GM19468 (cell line): ENCODE data around the gene KIF1B.
"Not testable (repeated sequence)": the region's sequence is repeated elsewhere in the genome, so short reads cannot be mapped to it uniquely, and the experiment has no call there.

Source experiments
- ATAC-seq: cut with Tn5 transposase; IDR thresholded peaks from one replicate; pipeline ENCODE4 v1.9.1; 2021; ENCODE audit warnings: mild to moderate bottlenecking, moderate library complexity, moderate number of reproducible peaks; ENCODE audit not compliant: unreplicated experiment; ENCODE audit errors: extremely low read depth

KIF1B gene

DNA sequence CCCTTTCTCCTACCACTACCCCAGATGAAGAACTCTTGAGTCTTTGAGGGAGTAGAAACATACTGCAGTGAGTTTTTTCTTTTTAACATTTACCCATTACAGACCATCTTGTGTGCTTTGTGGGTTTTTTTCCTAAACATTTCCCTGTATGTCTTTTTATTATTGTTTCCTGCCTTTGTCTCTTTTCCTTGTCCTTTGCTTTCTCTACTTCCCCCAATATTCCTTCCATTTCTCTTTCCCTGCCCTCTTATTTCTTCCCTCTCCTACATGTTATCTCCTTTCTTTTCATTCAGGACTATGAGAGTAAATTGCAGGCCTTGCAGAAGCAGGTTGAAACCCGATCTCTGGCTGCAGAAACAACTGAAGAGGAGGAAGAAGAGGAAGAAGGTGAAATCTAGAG is 109.4 kb downstream of the KIF1B start:
- no peak for ATAC-seq

DNA sequence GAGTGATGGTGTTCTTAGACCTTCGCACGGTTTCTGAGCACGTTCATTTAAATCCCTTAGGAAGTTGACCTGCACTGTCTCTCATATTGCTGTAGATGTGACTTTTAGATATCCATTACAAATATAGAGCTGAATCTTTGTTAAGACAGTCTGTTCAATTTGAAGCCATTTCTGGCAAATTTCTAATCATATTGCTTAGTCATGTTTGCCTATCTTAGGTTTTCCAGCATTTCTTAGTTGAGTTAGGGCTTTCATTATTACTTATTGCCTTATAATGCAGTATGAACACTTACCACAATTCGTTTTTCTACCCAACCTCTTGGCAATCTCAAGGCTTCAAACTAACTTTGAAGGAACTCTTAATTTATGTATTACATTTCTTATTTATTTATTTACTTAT is 110.0 kb downstream of the KIF1B start:
- ATAC-seq: no peak

DNA sequence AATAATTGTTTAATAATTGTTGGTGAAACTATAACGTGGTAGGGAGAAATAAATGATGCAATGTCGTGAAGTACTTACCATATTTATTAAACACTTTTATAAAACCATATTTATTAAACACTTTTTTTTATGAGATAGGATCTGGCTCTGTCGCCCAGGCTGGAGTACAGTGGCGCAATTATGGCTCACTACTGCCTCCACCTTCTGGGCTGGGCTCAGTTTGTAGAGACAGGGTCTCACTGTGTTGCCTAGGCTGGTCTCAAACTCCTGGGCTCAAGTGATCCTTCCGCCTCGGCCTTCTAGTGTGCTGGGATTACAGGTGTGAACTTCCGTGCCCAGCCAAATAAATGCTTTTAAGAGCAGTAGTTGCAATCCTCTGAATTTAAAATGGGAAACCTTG is 112.5 kb downstream of the KIF1B start:
- no peak for ATAC-seq

DNA sequence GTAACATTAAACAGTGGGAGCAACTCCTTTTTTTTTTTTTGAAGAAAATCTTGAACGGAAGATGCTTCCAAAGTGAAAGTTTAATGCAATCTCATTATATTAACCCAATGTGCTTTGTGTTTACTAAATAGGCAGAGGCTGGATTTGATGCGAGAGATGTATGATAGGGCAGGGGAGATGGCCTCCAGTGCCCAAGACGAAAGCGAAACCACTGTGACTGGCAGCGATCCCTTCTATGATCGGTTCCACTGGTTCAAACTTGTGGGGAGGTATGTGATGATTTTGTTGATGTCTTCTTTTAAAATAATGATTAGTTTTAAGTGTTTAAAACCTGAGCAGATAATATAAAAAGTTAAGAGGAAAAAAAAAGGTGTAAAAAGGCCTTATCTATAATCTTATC is 114.3 kb downstream of the KIF1B start:
- ATAC-seq: no peak

DNA sequence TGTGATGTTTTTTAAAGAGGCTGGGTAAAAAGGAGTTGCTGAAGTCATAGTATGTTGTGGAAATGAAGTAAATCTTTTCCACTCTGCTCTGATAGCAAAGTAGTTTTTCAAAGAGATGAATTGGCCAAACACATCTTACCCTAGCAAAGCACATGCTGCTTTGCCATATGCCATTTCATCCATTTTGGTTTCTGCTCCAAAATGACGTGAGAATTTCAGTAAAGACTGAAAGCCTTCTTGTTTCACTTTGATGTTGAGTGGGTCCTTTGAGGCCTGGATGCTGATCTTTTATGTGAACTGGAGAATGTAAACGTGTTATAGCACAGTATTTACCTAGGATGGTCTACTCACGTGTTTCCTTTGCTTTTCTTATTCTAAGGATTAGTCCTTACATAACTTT is 115.2 kb downstream of the KIF1B start:
- no peak for ATAC-seq

DNA sequence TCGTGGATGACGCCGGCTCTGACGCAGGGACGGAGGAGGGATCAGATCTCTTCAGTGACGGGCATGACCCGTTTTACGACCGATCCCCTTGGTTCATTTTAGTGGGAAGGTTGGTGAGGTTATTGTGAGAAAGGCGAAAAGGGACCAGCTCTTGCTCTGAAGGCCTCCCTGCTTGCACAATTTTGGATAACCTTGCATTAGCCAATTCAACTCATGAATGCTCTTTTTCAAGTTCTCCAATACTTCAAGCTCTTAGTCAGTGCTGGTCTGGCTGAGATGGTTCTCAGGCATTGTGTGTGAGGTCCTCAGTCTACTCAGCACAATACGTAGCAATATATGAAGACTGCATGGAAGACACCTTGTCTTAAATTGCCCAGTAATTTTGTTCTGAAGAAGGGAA is 115.9 kb downstream of the KIF1B start:
- no peak for ATAC-seq

DNA sequence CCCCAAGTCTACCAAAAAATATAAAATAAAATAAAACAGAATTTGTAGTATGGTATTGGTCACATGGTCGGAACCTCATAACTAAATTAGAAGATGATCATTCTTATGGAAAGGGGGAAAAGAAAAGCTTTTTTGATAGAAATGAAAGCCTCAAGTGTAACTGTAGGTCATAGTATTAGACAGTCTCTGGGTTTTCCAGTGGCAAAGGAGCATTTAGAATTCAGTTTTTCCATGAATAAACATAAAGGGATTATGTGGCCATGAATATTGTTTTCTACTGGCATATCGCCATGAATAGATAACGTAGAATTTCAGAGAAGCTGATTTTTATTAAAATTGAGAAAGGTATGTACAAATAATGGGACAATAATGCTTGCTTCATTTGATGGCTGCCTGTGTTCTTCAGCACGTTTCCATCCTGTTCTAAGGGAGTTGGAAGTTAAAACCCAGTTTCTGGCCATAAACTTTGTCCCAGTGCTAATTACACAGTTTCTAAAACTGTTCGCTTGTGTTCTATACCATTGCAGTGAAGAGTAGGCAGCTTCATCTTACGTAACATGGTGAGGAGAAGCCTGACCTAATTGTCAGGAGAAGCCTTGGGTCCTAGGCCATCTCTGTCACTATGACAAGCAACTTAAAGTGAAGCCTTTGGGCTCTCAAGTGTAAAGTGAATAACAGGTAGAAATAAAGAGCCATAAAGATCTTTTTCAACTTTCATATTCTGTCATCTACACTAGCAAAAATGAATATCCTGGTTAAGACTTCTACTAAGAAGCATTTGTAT is 118.0 kb downstream of the KIF1B start:
- ATAC-seq: no peak

DNA sequence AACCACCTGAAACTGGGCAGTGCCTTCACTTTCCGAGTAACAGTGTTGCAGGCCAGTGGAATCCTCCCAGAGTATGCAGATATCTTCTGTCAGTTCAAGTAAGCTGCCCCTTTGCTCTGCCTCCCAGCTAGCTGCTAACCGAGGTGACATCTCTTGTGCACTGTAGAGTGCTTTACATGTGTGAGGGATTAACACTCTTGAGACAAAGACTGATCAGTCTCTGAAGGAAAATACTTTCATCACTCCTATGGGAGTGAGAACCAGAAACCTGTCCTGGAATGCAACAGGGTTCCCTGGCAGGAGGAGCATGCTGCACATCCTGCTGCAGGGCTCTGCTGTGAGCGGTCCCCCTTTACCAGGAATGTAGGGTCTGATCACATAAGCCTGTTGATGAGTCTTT is 127.1 kb downstream of the KIF1B start:
- ATAC-seq: no peak

DNA sequence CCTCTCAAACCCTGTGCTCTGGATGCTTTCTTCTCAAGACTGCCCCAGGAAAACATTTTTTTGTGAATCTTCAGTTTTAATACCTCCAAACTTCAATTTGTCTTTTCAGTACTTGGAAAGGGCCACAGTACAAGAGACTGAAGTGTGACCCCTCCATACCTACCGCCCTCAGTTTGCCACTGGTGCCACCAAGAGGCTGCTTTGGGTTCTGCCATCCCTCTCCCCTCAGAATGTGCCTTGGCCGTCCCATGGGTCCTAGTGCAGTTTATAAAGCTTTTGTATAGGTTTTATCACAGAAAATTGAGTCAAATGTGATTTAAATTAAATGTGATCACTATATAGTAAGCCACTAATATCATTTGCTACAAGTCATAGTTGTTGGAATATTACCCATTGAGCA is 127.7 kb downstream of the KIF1B start:
- no peak for ATAC-seq

DNA sequence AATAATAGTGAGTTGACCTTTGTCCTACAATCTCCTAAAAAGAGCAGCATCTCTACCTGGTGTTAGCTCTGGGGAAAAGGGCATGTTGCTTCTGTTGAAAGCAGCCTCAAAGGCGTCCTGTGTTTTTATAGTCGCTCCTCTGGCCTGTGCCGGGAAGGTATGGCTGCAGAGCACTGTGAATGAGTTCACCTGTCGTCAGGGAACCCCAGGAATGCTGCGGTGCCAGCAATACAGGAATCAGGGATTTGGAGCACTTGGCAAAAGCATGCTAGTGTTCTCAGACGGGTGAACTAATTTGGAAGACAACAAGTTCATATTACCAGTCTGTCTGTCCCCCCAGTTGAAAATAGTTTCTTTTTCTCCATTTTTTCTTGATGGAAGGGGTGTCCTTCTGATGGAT is 128.2 kb downstream of the KIF1B start:
- no peak for ATAC-seq

DNA sequence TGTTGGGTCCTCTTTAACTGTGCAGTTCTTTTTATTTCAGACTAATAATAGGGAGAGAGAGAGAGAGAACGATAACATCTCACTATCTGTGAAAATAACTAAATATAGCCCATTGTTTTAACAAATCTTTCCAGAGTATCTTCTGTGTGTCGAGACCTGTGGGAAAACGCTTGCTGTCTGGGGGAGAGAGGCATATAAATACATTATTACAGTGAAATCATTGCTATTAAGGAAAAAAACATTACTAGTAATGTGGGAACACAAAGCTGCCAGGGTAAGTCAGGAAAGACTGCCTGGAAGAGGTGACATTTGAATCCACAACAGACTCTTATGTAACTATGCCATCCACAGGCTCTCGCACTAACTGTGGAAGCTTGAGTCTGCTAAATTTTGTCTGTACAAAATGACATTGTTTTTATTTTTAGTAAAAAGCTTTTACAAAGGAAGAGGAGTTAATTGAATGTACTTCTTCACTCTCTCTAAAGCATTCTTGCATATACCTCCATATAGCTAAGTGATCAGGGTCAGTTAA is 128.7 kb downstream of the KIF1B start:
- ATAC-seq: no peak

DNA sequence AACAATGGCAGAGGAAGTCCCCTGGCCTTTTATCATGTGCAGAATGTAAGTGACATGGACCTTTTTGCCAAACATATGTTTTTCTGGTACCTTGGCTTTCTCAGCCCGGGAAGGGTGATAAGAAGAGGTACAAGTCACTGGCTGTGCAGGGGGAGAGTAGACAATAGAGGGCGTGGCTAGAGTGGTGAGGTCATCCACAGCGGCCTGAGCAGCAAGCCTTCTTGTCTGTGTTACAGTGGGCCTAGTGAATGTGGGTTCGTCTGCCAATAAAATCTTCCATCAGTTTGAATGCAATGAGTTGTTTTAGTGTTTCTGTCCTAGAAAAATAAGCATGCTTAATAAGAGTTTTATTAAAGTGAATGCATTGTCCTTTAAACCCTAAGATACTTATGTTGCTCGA is 129.4 kb downstream of the KIF1B start:
- no peak for ATAC-seq

DNA sequence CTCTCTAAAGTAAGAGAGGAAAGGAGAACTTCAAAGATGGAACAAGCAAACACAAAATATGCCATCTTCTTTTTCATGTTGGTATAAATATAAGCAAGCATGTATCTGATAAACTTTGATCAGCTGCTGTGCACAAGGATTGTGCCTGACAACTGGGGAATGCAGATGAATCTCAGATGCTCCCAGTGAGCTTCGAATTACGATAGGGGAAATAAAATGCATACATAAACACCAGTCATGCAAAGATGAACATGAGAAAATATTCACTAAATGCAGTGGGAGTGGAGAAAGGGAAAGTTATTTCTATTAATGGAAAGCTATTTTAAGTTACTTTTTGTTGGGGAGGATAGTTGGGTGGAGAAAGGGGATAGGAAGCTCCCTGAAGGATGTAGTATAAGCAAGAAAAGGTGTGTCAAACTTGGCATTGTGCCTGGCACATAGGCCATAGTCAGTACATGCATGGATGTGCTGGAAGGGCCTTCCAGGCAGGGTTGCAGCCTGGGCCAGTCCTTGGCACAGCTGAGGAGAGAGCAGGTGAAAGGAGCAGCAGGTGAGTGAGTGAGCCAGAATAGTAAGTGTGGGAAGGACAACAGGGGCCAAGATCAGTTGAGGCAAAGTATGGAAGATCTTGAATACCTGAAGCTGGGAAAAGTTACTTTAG is 130.7 kb downstream of the KIF1B start:
- no peak for ATAC-seq

DNA sequence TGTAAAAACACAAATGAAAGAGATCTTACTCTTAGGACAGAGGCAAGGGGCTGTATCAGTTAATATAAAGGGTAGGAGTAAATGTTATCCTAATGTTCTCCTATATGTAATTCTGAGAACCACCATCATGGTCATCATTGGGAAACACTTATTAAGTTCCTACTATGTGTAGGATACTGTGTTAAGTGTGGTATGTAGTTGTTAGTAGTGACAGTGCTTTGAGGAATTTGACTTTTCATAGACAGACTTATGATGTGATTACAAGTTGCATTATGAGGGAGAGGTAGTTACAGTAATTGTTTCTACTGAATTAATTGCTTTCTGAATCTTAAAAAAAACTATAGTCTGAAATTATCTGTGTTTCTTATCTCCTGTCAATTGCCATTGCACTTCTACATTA is 136.7 kb downstream of the KIF1B start:
- ATAC-seq: no peak

DNA sequence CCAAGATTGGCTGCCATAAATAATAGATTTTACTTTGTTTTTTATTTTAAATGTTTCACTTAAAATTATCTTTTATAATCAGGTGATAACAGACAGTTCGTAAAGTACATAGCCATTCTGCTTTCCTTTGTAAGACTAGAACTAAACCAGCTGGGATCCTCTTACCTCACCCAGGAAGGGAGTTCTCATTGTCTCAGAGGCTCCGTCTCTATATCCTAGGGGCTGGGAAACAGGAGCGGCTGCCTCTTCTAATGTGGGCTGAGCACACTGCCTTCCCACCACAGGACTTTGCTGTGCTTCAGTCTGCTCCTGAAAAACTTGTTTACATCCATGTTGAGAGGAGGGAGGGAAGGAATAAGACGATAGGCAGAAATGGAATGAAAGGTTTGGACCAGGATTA is 142.9 kb downstream of the KIF1B start:
- no peak for ATAC-seq

DNA sequence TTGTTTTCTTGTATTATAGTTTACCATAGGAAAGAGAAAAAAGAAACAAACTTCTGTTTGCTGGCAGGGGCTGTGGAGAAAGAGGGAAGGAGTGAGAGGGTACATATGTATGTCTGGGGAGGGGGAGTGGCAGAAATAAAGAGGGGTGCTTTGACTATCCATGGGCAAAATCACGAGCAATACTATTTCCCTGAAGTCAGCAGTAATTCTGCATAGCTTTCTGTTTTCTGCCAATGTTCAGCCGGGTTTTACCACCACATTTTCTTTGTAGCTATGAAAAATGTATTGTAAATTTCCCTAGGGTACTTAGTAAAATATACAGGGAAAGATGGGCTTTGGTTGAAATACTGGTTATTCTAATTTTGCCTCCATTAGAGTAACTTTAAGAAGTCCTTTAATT is 143.3 kb downstream of the KIF1B start:
- no peak for ATAC-seq

DNA sequence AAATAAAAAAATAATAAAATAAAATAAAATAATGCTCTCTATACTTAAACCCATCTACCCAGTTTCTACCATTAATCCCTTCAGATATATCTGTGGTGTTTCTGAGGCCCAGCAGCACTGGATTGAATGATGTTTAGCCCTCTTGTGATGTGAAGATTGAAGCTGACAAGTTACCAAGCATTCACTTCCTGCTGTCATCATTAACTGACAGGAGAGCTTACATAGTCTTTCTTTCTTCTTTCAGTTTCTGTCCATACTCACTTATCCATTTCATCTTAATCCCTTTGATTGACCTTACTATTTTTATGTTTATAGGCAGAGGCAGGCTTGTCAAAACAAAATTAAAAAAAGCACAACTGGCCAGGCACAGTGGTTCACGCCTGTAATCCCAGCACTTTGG is 149.7 kb downstream of the KIF1B start:
- ATAC-seq: no peak

DNA sequence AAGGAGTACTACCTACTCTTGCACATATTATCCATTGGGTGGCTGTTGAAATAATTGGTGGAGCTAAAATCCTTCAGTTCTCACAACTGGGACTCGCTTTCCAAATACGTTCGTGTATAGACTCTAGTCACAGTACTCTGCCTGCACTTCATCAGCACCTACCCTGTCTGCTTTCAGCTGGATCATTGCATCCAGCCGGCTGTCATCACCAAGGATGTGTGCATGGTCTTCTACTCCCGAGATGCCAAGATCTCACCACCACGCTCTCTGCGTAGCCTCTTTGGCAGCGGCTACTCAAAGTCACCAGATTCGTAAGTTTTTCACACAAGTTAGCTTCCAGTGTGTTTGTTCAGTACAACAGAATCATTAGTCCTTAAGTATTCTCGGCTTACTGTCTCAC is 151.1 kb downstream of the KIF1B start:
- ATAC-seq: no peak

DNA sequence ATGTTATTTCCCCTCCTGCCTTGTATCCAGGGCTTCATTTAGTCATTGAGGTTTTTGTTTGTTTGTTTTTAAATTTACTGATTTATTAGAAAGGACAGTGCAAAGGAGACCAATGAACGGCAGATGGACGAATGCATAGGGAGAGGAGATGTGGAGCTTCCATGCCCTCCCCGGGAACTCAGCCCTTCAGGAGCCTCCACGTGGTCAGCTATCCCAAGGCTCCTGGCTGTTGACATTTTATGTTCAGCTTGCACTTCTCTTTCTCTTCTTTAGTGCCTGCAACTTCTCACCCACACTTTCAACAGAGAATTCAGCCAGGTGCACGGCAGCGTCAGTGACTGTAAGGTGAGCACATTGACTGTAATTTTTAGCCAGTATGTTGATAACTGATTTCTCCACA is 157.8 kb downstream of the KIF1B start:
- no peak for ATAC-seq

DNA sequence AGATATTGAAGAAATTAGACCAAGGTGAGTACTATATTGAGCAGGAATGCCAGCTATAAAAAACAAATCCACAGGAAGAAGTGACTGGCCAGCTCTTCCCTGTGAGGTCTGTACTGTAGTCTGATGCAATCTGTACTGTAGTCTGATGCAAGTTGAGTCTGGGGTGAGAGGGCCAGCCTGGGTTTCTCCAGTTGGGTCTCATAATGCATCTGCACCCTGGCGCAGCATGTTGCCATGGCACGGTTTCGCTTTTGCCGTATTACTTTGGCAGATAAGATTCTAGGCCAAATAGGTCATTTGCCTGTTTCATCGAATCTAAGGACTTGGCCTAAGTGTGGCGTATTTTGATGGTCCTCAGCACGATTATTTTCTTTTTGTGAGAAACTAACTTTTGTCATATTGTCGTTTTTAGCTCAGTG is 164.1 kb downstream of the KIF1B start:
- ATAC-seq: no peak

DNA sequence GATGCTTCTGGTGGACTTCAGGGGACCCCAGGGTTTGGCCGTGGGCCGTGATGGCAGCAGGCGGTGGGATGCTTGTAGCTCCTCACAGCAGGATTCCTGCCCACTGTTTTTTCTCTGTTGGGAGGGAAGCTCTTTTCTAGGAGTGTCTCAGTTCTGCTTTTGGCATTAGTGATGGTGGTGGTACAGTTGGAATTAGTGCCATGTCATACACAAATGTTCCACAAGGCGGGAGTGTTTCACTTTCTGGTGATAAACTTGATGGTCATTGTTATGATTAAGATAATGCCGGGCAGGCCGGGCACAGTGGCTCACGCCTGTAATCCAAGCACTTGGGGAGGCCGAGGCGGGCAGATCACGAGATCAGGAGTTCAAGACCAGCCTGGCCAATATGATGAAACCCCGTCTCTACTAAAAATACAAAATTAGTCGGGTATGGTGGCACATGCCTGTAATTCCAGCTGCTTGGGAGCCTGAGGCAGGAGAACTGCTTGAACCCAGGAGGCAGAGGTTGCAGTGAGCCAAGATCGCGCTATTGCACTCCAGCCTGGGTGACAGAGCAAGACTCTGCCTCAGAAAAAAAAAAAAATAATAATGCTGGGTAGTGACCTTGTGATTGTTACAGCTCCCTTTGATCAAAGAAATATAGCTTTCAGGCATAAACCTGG is 167.1 kb downstream of the KIF1B start:
- ATAC-seq: not testable (repeated sequence)
